DOHH2 (cell line): ENCODE measurements around the gene CPXM1.

Experiments used
- H3F3A ChIP-seq: fragments of 200-600 bp; sonication (generic), shearing (Covaris generic); 2 replicates; pipeline ENCODE4 v1.6.0; 2016; ENCODE audit warnings: antibody characterized with exemption, mild to moderate bottlenecking; ENCODE audit not compliant: control insufficient read depth, insufficient read depth
- H3K27ac ChIP-seq: fragments of 200-600 bp; sonication (generic); 2 replicates; pipeline ENCODE4 v1.5.1; 2014; ENCODE audit warnings: low read depth, mild to moderate bottlenecking, low read length, moderate library complexity
- H3K27me3 ChIP-seq: fragments of 200-600 bp; sonication (generic); 2 replicates; pipeline ENCODE4 v1.6.1; 2014; ENCODE audit warnings: mild to moderate bottlenecking, low read length, mixed read lengths; ENCODE audit not compliant: control insufficient read depth
- H3K36me3 ChIP-seq: fragments of 200-600 bp; sonication (generic); 2 replicates; pipeline ENCODE4 v1.6.1; 2014; ENCODE audit warnings: mild to moderate bottlenecking, low read length, moderate library complexity, mixed read lengths; ENCODE audit not compliant: control insufficient read depth
- H3K4me1 ChIP-seq: fragments of 200-600 bp; sonication (generic); 2 replicates; pipeline ENCODE4 v1.6.1; 2014; ENCODE audit warnings: mild to moderate bottlenecking, low read length, mixed read lengths; ENCODE audit not compliant: control insufficient read depth
- H3K4me2 ChIP-seq: fragments of 200-600 bp; sonication (generic); 2 replicates; pipeline ENCODE4 v1.6.0; 2014; ENCODE audit warnings: mild to moderate bottlenecking, low read length, moderate library complexity
- H3K4me3 ChIP-seq: fragments of 200-600 bp; sonication (generic); 2 replicates; pipeline ENCODE4 v1.5.1; 2014; ENCODE audit warnings: mild to moderate bottlenecking, low read length, mixed read lengths
- H3K79me2 ChIP-seq: fragments of 200-600 bp; sonication (generic); 2 replicates; pipeline ENCODE4 v1.6.1; 2014; ENCODE audit warnings: mild to moderate bottlenecking, low read length, mixed read lengths; ENCODE audit not compliant: control insufficient read depth
- H3K9me2 ChIP-seq: fragments of 200-600 bp; sonication (generic); replicated peaks from 2 replicates; pipeline ENCODE4 v1.6.1; 2014; ENCODE audit warnings: mild to moderate bottlenecking, low read length, mixed read lengths; ENCODE audit not compliant: control insufficient read depth
- H3K9me3 ChIP-seq: fragments of 200-600 bp; sonication (generic); 2 replicates; pipeline ENCODE4 v1.6.1; 2014; ENCODE audit warnings: antibody characterized with exemption, low read length, mixed read lengths; ENCODE audit not compliant: control insufficient read depth, insufficient read depth
- H4K20me1 ChIP-seq: fragments of 200-600 bp; sonication (generic); 2 replicates; pipeline ENCODE4 v1.6.0; 2014; ENCODE audit warnings: low read depth, mild to moderate bottlenecking, antibody characterized with exemption, low read length, moderate library complexity; ENCODE audit not compliant: control insufficient read depth, insufficient read depth
- EZH2phosphoT487 ChIP-seq: fragments of 200-600 bp; sonication (generic); IDR thresholded peaks from 2 replicates; pipeline ENCODE4 v1.6.1; 2017; ENCODE audit warnings: borderline replicate concordance, mild to moderate bottlenecking, antibody characterized with exemption, low read length, moderate library complexity, mixed read lengths
- TF ChIP-seq, protein P1 (sequence below): fragments of 200-600 bp; sonication (generic); IDR thresholded peaks from one replicate; pipeline ENCODE4 v1.5.1; 2014; ENCODE audit warnings: antibody characterized with exemption, mild to moderate bottlenecking, low read depth, low read length; ENCODE audit not compliant: poor library complexity, severe bottlenecking

CPXM1 gene

DNA sequence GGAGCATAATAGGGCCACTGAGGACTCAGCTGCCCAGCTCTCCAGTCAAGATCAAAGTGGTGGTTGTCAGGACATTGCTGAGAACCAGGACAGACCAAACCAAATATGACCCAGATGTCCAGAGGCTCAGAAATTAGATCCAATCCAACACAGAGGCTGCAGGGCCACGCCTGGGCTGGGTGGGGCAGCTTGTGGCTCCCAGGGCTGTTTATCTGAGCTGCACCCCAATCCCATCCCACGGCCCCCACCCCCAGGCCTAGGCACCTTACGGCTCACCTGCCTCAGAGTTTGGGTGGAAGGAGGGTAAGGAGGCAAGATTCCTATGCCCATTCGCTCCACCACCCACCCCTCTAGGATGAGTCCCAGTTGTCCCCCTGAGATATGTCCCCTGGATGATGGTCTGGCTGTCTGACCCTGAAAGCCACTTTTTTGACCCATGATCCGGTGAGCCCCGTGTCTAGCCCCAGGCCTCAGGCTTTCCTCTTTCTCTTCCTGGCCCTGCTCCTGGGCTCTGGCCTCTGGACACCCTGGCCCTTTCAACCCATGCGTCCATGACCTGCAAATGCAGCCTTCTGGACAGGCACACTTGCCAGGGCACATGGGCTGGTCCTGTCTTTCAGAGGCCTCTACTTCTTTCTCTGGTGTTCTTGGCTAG lies 40.0 kb downstream of the CPXM1 start:
- Histone ChIP-seq H3K36me3 (no peaks in the 10 kb centered on the region), H3K4me1 (no peaks in the 10 kb centered on the region), H4K20me1 (no peaks in the 10 kb centered on the region), H3K27ac (no peak overlapping the region), H3F3A (no peaks in the 10 kb centered on the region), H3K4me3 (no peak overlapping the region), H3K79me2 (no peaks in the 10 kb centered on the region), H3K4me2 (no peak overlapping the region), H3K9me3 (no peaks in the 10 kb centered on the region), H3K27me3 (peaks cover 8% of the 10 kb centered on the region), H3K9me2 (no peaks in the 10 kb centered on the region)
- TF ChIP-seq EZH2phosphoT487 = no peak
- TF ChIP-seq, protein P1, sequence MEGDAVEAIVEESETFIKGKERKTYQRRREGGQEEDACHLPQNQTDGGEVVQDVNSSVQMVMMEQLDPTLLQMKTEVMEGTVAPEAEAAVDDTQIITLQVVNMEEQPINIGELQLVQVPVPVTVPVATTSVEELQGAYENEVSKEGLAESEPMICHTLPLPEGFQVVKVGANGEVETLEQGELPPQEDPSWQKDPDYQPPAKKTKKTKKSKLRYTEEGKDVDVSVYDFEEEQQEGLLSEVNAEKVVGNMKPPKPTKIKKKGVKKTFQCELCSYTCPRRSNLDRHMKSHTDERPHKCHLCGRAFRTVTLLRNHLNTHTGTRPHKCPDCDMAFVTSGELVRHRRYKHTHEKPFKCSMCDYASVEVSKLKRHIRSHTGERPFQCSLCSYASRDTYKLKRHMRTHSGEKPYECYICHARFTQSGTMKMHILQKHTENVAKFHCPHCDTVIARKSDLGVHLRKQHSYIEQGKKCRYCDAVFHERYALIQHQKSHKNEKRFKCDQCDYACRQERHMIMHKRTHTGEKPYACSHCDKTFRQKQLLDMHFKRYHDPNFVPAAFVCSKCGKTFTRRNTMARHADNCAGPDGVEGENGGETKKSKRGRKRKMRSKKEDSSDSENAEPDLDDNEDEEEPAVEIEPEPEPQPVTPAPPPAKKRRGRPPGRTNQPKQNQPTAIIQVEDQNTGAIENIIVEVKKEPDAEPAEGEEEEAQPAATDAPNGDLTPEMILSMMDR = no peak

GRCh38 chr20:2759603-2760296 lies 40.7 kb downstream of the CPXM1 start:
- Histone ChIP-seq H3K79me2 (no peaks in the 10 kb centered on the region), H3K27me3 (peaks cover 9% of the 10 kb centered on the region), H3K4me2 (no peak overlapping the region), H3F3A (no peaks in the 10 kb centered on the region), H3K4me3 (no peak overlapping the region), H3K4me1 (no peaks in the 10 kb centered on the region), H3K9me3 (no peaks in the 10 kb centered on the region), H3K9me2 (no peaks in the 10 kb centered on the region), H3K27ac (no peak overlapping the region), H3K36me3 (no peaks in the 10 kb centered on the region), H4K20me1 (no peaks in the 10 kb centered on the region)
- no peak for TF ChIP-seq EZH2phosphoT487
- TF ChIP-seq, protein P1 = no peak

DNA sequence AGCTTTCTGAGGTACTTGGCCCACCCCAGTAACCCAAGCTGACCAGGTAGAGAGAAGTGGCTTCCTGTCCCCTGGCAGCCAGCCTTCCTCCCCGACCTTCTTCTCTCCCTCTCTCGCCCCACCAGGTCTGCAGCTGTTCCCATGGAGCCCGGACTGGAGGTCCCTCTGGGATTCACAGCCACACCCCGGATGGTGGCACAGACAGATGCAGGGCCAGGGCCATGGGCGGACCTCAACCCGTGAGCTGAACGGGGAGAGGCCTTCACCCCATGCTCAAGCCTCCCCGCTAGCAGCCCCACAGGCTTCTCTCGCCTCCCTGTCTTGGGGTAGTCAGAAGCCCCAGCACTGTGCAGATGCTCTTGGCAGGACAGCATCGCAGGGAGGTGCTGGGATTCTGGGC lies 41.3 kb downstream of the CPXM1 start:
- peaks cover 13% of the 10 kb centered on the region for H3K27me3 ChIP-seq
- no peak overlapping the region for H3K4me3 ChIP-seq
- H3K27ac ChIP-seq = no peak overlapping the region
- H3K4me1 ChIP-seq = no peaks in the 10 kb centered on the region
- no peak overlapping the region for H3K4me2 ChIP-seq
- no peaks in the 10 kb centered on the region for H3F3A ChIP-seq
- H3K79me2 ChIP-seq = no peaks in the 10 kb centered on the region
- TF ChIP-seq, protein P1 = no peak
- TF ChIP-seq EZH2phosphoT487 = no peak
- H4K20me1 ChIP-seq = no peaks in the 10 kb centered on the region
- H3K36me3 ChIP-seq = no peaks in the 10 kb centered on the region
- no peaks in the 10 kb centered on the region for H3K9me2 ChIP-seq
- H3K9me3 ChIP-seq = no peaks in the 10 kb centered on the region
